SH-SY5Y (cell line): Measurements from ENCODE around the gene ELMO1.

Experiments used
- GATA2 ChIP-seq: IDR thresholded peaks from 2 replicates; pipeline ENCODE4 v1.6.1; 2011; ENCODE audit warnings: mild to moderate bottlenecking, low read depth, low read length
- GATA3 ChIP-seq: IDR thresholded peaks from 2 replicates; pipeline ENCODE4 v1.6.1; 2011; ENCODE audit warnings: low read depth, mild to moderate bottlenecking, low read length, moderate library complexity

The ELMO1 gene

GRCh38 chr7:37332243-37333016 lies 116.2 kb downstream of the ELMO1 start:
- TF ChIP-seq GATA3 (no peak), GATA2 (no peak)

GRCh38 chr7:37330775-37331174 lies 117.9 kb downstream of the ELMO1 start:
- TF ChIP-seq GATA2 (peak; percentile 83), GATA3 (peak; percentile 85)

- TF ChIP-seq GATA3 (no peak), GATA2 (no peak)
Measured at GRCh38 chr7:37329940-37330339, 118.7 kb downstream of the ELMO1 start.

- TF ChIP-seq GATA3 (no peak), GATA2 (peak; percentile 18; the same call in 1 of the 2 replicates)
Measured at GRCh38 chr7:37327288-37327687, 121.4 kb downstream of the ELMO1 start.

GRCh38 chr7:37323966-37324365 lies 124.7 kb downstream of the ELMO1 start:
- TF ChIP-seq GATA3 (no peak), GATA2 (no peak)

GRCh38 chr7:37322831-37323230 lies 125.8 kb downstream of the ELMO1 start:
- no peak for TF ChIP-seq GATA2

GRCh38 chr7:37320848-37321468 lies 127.7 kb downstream of the ELMO1 start:
- TF ChIP-seq GATA2 = peak; percentile 13; the same call in 1 of the 2 replicates
- no peak for TF ChIP-seq GATA3

- TF ChIP-seq GATA3 = no peak
Measured at GRCh38 chr7:37320140-37320847, 128.4 kb downstream of the ELMO1 start.

- TF ChIP-seq GATA3 (no peak), GATA2 (no peak)
Measured at GRCh38 chr7:37318541-37318940, 130.1 kb downstream of the ELMO1 start.

- TF ChIP-seq GATA3 (no peak), GATA2 (no peak)
Measured at GRCh38 chr7:37315772-37316715, 132.6 kb downstream of the ELMO1 start.

- TF ChIP-seq GATA3 (no peak), GATA2 (no peak)
Measured at GRCh38 chr7:37312608-37313007, 136.1 kb downstream of the ELMO1 start.

GRCh38 chr7:37311355-37311754 lies 137.3 kb downstream of the ELMO1 start:
- TF ChIP-seq GATA2 (no peak), GATA3 (no peak)

GRCh38 chr7:37310327-37311080 lies 138.2 kb downstream of the ELMO1 start:
- TF ChIP-seq GATA3 = no peak
- no peak for TF ChIP-seq GATA2

- TF ChIP-seq GATA3 = no peak
Measured at GRCh38 chr7:37309493-37309892, 139.2 kb downstream of the ELMO1 start.

- TF ChIP-seq GATA2 = no peak
- TF ChIP-seq GATA3 = no peak
Measured at GRCh38 chr7:37304921-37305320, 143.7 kb downstream of the ELMO1 start.
